OCI-LY7 (cell line): ENCODE measurements around the gene NIN. TPM values are rescaled to one million over a fixed set of nuclear protein-coding genes. Genes with fewer than 3 reads are reported as not detected.

Experiments used
- BruUV-seq: library from RNA; stranded (reverse); fragments of 400-500 nt; replicated peaks from 2 replicates; lab custom pipeline; 2021; lab: Mats Ljungman, UMichigan
- CTCF ChIA-PET: fragments of 300-600 bp; sonication (Branson Sonifier 250); formaldehyde crosslinking; loops from one replicate; lab custom pipeline; 2022; ENCODE audit warnings: antibody characterized with exemption; ENCODE audit not compliant: unreplicated experiment; lab: Charles Lee
- POLR2A ChIA-PET: fragments of 300-600 bp; sonication (Branson Sonifier 250); formaldehyde crosslinking; loops from one replicate; lab custom pipeline; 2022; ENCODE audit warnings: antibody characterized with exemption; lab: Charles Lee
- DNase-seq: peaks from one replicate; pipeline ENCODE4 v3.0.0-alpha.2; 2015; ENCODE audit warnings: low spot score
- H2AFZ ChIP-seq: fragments of 200-600 bp; sonication (generic), shearing (Covaris generic); 2 replicates; pipeline ENCODE4 v1.6.1; 2014; ENCODE audit warnings: mild to moderate bottlenecking, antibody characterized with exemption, low read length, moderate library complexity
- H3K27ac ChIP-seq: fragments of 200-600 bp; sonication (generic); 2 replicates; pipeline ENCODE4 v1.5.1; 2014; ENCODE audit warnings: mixed run types, low read depth, mild to moderate bottlenecking, moderate library complexity, low read length, inconsistent platforms; ENCODE audit not compliant: poor library complexity, severe bottlenecking
- H3K36me3 ChIP-seq: fragments of 200-600 bp; sonication (generic); 2 replicates; pipeline ENCODE4 v1.6.1; 2014; ENCODE audit warnings: mild to moderate bottlenecking, antibody characterized with exemption, low read length, moderate library complexity, mixed read lengths; ENCODE audit not compliant: insufficient read depth
- H3K4me1 ChIP-seq: fragments of 200-600 bp; sonication (generic); 2 replicates; pipeline ENCODE4 v1.5.1; 2014; ENCODE audit warnings: mild to moderate bottlenecking, low read length; ENCODE audit not compliant: insufficient read depth, poor library complexity, severe bottlenecking
- H3K4me2 ChIP-seq: fragments of 200-600 bp; sonication (generic); 2 replicates; pipeline ENCODE4 v1.6.1; 2014; ENCODE audit warnings: mild to moderate bottlenecking, low read length
- H3K4me3 ChIP-seq: fragments of 200-600 bp; sonication (generic); 2 replicates; pipeline ENCODE4 v1.5.1; 2014; ENCODE audit warnings: mild to moderate bottlenecking, low read depth, low read length; ENCODE audit not compliant: poor library complexity, severe bottlenecking
- H3K79me2 ChIP-seq: fragments of 200-600 bp; sonication (generic); 2 replicates; pipeline ENCODE4 v1.6.1; 2016; ENCODE audit warnings: low read depth, mild to moderate bottlenecking, low read length, moderate library complexity, mixed read lengths; ENCODE audit not compliant: insufficient read depth
- H3K9me2 ChIP-seq: fragments of 200-600 bp; sonication (generic); 2 replicates; pipeline ENCODE4 v1.6.1; 2016; ENCODE audit warnings: mild to moderate bottlenecking, low read length, mixed read lengths; ENCODE audit not compliant: insufficient read depth
- H3K9me3 ChIP-seq: fragments of 200-600 bp; sonication (generic); 2 replicates; pipeline ENCODE4 v1.6.1; 2014; ENCODE audit warnings: mild to moderate bottlenecking, mixed run types, low read length, mixed read lengths
- H4K20me1 ChIP-seq: fragments of 200-600 bp; sonication (generic); 2 replicates; pipeline ENCODE4 v1.6.1; 2014; ENCODE audit warnings: mild to moderate bottlenecking, antibody characterized with exemption, low read length, moderate library complexity, mixed read lengths; ENCODE audit not compliant: insufficient read depth
- EZH2phosphoT487 ChIP-seq: fragments of 200-600 bp; sonication (generic); IDR thresholded peaks from 2 replicates; pipeline ENCODE4 v1.6.1; 2018; ENCODE audit warnings: low read depth, borderline replicate concordance, mild to moderate bottlenecking, mixed run types, antibody characterized with exemption, low read length, moderate library complexity, mixed read lengths
- intact Hi-C: fragments of 100-400 bp; cut with micrococcal nuclease; formaldehyde crosslinking; loops from one replicate; pipeline ENCODE4 v1.10.0; 2022; ENCODE audit not compliant: unreplicated experiment
- total RNA-seq, 2 experiments: library from RNA; depleted of rRNA in 1 of 2; stranded (reverse); fragments of >200 nt in 1 of 2; shearing (Covaris generic) in 1 of 2; gene quantifications; 2 replicates each; pipeline ENCODE4 v1.2.3, GENCODE V29; 2014 to 2022
- TF ChIP-seq, protein P1 (sequence below): fragments of 200-600 bp; sonication (generic); conservative IDR thresholded peaks from 2 replicates; pipeline ENCODE4 v1.5.1; 2014; ENCODE audit warnings: mild to moderate bottlenecking, antibody characterized with exemption, low read length, moderate library complexity, mixed read lengths

Gene NIN
- total RNA-seq, 2 experiments from 2014 or later = 95.3 to 189 TPM

DNA sequence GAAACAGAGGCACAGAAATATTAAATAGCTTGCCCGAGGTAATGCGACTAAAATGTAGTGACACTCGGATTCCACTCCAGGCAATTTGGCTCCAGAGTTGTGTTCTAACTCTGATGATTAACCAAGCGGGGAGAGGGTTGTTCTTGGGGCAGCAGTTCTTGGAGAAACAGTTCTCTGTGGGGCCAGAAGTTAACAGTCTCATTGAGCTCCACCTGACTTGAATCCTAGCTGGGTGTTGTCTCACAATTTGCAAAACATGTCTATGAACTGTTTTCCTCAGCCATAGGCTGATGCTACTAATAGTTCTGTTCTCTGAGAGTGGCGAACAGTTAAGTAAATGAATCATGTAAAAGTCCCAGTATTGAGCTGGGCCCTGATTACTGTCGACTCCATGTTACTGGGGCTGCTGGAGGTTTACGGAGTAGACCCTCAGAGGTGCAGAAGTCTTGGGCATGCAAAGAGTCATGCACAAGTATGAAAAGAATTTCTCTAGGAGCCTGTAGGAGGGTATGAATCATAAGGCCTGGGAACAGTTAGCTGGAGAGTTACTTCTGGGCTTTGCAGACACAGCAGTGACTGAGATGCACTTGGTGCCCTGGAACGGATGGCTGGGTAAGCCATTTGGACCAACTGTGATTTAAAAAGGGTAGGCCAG is 15.4 kb upstream of the NIN start:
- H3K9me3 ChIP-seq = no peaks in the 10 kb centered on the region
- H3K4me2 ChIP-seq = no peak overlapping the region
- H2AFZ ChIP-seq = no peak overlapping the region
- H4K20me1 ChIP-seq = no peaks in the 10 kb centered on the region
- ChIA-PET CTCF (no interaction called here), POLR2A (interaction anchor here (1.0 to 3.1 kb wide), 5 partner anchors 10 to 83 kb away, joined by 3 to 15 read pairs (median 3); no protein-coding TSS in a partner anchor)
- H3K4me1 ChIP-seq = no peaks in the 10 kb centered on the region
- no peak overlapping the region for H3K4me3 ChIP-seq
- H3K36me3 ChIP-seq = no peaks in the 10 kb centered on the region
- BruUV-seq = no TSS peak
- TF ChIP-seq, protein P1, sequence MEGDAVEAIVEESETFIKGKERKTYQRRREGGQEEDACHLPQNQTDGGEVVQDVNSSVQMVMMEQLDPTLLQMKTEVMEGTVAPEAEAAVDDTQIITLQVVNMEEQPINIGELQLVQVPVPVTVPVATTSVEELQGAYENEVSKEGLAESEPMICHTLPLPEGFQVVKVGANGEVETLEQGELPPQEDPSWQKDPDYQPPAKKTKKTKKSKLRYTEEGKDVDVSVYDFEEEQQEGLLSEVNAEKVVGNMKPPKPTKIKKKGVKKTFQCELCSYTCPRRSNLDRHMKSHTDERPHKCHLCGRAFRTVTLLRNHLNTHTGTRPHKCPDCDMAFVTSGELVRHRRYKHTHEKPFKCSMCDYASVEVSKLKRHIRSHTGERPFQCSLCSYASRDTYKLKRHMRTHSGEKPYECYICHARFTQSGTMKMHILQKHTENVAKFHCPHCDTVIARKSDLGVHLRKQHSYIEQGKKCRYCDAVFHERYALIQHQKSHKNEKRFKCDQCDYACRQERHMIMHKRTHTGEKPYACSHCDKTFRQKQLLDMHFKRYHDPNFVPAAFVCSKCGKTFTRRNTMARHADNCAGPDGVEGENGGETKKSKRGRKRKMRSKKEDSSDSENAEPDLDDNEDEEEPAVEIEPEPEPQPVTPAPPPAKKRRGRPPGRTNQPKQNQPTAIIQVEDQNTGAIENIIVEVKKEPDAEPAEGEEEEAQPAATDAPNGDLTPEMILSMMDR = no peak
- TF ChIP-seq EZH2phosphoT487 = no peak
- no peak overlapping the region for H3K27ac ChIP-seq
- no peaks in the 10 kb centered on the region for H3K9me2 ChIP-seq
- no peak for DNase-seq
- H3K79me2 ChIP-seq = no peaks in the 10 kb centered on the region
- intact Hi-C loops = no loop called here

DNA sequence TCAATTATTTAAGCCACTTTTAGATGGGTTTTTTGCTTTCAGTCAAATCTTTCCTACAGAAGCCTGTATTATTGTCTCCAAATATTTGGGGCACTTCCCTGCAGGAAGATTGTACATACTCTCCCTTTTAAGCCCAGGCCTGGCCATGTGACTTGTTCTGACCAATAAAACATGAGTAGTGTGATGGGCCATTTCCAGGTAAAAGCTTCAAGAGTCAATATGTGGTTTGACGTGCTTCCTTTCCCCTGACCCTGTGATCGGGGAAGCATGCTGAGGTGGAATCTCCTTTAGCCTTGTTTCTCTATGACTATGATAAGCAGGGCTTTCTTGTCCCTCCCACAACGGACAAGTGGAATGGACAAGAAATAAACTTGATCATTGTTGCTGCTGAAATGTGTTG is 14.2 kb upstream of the NIN start:
- TF ChIP-seq EZH2phosphoT487 = no peak
- TF ChIP-seq, protein P1 = no peak
- POLR2A ChIA-PET = interaction anchor here (3.1 kb wide), 1 partner anchor 16 kb away, joined by 15 read pairs; no protein-coding TSS in a partner anchor
- H3K9me2 ChIP-seq = no peaks in the 10 kb centered on the region
- no peak for DNase-seq
- no peak overlapping the region for H3K27ac ChIP-seq
- H3K4me3 ChIP-seq = no peak overlapping the region
- no peaks in the 10 kb centered on the region for H3K36me3 ChIP-seq
- H2AFZ ChIP-seq = no peak overlapping the region
- H3K79me2 ChIP-seq = no peaks in the 10 kb centered on the region
- H3K9me3 ChIP-seq = no peaks in the 10 kb centered on the region
- CTCF ChIA-PET = no interaction called here
- intact Hi-C loops = no loop called here
- no peak overlapping the region for H3K4me2 ChIP-seq
- no peaks in the 10 kb centered on the region for H3K4me1 ChIP-seq
- no peaks in the 10 kb centered on the region for H4K20me1 ChIP-seq
- no TSS peak for BruUV-seq

DNA sequence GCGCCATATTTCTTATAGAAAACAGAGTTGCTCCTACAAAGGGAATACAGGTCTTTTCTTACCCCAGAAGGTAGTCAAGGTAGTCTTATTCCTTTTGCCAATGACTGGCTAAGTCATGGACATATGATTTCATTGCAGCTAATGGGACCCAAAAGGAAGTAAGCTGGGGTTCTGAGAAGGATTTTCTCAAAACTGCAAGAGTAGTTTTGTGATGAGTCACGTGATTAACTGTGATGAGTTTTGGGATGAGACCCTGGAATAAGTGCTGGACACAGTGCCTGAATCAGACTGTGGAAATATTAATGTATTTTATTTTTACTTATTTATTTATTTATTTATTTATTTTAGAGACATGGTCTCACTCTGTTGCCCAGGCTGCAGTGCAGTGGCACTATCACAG is 13.4 kb upstream of the NIN start:
- H3K27ac ChIP-seq = no peak overlapping the region
- DNase-seq = no peak
- CTCF ChIA-PET = no interaction called here
- TF ChIP-seq EZH2phosphoT487 = no peak
- TF ChIP-seq, protein P1 = no peak
- no peak overlapping the region for H2AFZ ChIP-seq
- H3K4me1 ChIP-seq = peaks cover under 1% of the 10 kb centered on the region
- H3K4me3 ChIP-seq = no peak overlapping the region
- H3K9me3 ChIP-seq = no peaks in the 10 kb centered on the region
- H3K9me2 ChIP-seq = no peaks in the 10 kb centered on the region
- H3K36me3 ChIP-seq = no peaks in the 10 kb centered on the region
- H3K4me2 ChIP-seq = no peak overlapping the region
- BruUV-seq = no TSS peak
- no peaks in the 10 kb centered on the region for H4K20me1 ChIP-seq
- intact Hi-C loops = no loop called here
- POLR2A ChIA-PET = interaction anchor here (1.0 kb wide), 1 partner anchor 48 kb away, joined by 3 read pairs; no protein-coding TSS in a partner anchor
- H3K79me2 ChIP-seq = no peaks in the 10 kb centered on the region
